VCaP (cell line): Measurements from ENCODE around the gene RGS1.
"Not testable (repeated sequence)": the region's sequence is repeated elsewhere in the genome, so short reads cannot be mapped to it uniquely, and the experiment has no call there.

Experiments used
- H3K27ac ChIP-seq: fragments of 450-650 bp; 2 replicates; pipeline ENCODE4 v1.5.1; 2017
- TF ChIP-seq, protein P1 (sequence below): fragments of 450-650 bp; conservative IDR thresholded peaks from 2 replicates; pipeline ENCODE4 v1.5.1; 2017; ENCODE audit warnings: mild to moderate bottlenecking, moderate library complexity

RGS1 gene, protein sequence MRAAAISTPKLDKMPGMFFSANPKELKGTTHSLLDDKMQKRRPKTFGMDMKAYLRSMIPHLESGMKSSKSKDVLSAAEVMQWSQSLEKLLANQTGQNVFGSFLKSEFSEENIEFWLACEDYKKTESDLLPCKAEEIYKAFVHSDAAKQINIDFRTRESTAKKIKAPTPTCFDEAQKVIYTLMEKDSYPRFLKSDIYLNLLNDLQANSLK

DNA sequence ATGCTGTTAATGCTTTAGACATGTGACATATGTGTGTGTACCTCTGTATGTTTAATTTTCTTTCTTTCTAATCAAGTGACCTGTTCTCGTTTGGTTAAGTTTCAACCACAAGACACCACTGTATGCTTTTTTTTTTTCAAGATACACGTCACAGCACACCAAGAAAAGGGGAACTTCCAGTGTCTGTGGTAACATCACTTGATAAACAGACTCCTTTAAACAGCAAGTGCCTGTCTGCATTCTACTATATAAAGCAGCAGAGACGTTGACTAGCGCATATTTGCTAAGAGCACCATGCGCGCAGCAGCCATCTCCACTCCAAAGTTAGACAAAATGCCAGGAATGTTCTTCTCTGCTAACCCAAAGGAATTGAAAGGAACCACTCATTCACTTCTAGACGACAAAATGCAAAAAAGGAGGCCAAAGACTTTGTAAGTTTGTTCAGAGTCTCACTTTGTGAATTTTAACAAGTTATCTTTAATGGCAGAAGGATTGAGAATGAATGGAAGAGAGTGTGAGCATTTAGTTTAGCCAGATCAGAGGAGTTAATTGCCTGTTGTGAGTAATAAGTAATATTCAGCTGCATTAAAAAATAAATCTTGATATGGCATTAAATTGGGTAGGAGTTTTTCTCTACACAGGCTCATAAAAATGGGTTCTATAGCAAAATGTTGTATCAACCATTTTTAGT lies at the start of gene RGS1:
RGS1 (plus strand) TSS at position 275 of the 691 bp plus-strand sequence; CDS start at position 295, 20 bp downstream.
- TF ChIP-seq, protein P1, sequence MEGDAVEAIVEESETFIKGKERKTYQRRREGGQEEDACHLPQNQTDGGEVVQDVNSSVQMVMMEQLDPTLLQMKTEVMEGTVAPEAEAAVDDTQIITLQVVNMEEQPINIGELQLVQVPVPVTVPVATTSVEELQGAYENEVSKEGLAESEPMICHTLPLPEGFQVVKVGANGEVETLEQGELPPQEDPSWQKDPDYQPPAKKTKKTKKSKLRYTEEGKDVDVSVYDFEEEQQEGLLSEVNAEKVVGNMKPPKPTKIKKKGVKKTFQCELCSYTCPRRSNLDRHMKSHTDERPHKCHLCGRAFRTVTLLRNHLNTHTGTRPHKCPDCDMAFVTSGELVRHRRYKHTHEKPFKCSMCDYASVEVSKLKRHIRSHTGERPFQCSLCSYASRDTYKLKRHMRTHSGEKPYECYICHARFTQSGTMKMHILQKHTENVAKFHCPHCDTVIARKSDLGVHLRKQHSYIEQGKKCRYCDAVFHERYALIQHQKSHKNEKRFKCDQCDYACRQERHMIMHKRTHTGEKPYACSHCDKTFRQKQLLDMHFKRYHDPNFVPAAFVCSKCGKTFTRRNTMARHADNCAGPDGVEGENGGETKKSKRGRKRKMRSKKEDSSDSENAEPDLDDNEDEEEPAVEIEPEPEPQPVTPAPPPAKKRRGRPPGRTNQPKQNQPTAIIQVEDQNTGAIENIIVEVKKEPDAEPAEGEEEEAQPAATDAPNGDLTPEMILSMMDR = no peak
- H3K27ac ChIP-seq = no peak within 1 kb of the TSS

DNA sequence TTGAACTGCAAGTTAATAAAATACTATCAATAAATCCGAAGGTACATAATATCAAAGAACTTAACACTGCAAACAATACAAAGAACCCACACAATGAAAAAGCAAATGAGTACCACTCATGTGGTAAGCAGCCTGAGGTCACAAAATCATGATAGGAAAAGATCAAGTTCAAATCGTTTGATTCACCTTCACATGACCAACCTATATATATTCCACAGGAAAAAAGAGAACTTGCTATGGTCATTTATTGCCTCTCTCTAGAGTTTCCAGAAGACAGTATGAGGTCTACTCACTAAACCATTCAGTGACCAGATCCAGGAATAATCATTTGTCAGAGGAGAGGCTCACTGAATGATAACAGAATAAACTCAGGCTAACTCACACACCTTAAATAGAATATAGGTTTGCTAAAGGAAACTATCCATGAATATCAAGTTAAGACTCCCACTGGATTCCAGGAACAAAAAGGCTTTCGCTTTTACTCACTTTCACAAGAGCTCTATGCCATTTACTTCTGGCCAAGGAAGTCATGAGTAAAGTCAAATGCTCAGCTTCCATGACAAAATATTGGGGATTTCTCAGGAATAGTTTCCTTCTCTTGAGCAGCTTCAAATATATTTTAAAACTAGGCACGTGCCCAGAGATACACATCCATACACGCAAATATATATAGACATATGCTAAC lies 48.3 kb upstream of the RGS1 start:
- TF ChIP-seq, protein P1 = no peak
- no peak overlapping the region for H3K27ac ChIP-seq

DNA sequence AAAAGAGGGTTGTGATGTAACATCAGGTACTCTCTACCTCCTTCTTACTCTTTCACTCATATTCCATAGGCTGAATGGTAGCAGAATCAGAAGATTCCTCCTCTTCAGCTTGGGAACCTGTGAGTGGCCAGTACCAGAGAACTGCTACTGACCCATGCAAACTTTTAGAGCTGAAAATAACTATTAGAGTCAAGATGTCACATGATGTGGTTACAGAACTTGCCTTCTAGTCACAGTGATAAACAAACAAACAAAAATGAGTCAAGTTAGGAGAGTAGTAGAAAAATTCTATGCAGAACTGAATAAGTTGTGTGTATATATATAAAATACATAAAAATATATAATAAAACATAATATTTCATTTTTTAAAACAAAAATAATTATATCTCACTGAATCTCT lies 47.6 kb upstream of the RGS1 start:
- TF ChIP-seq, protein P1 = no peak
- no peak overlapping the region; the same call in 1 of the 2 replicates for H3K27ac ChIP-seq

GRCh38 chr1:192529031-192529755 lies 46.4 kb upstream of the RGS1 start:
- peak overlapping the region; percentile 44 for H3K27ac ChIP-seq
- TF ChIP-seq, protein P1 = no peak

- peak overlapping the region; percentile 44; the same call in 1 of the 2 replicates for H3K27ac ChIP-seq
- TF ChIP-seq, protein P1 = no peak
Measured at GRCh38 chr1:192529811-192530210, 45.8 kb upstream of the RGS1 start.

- TF ChIP-seq, protein P1 = no peak
- no peak overlapping the region for H3K27ac ChIP-seq
Measured at GRCh38 chr1:192530254-192530653, 45.3 kb upstream of the RGS1 start.

DNA sequence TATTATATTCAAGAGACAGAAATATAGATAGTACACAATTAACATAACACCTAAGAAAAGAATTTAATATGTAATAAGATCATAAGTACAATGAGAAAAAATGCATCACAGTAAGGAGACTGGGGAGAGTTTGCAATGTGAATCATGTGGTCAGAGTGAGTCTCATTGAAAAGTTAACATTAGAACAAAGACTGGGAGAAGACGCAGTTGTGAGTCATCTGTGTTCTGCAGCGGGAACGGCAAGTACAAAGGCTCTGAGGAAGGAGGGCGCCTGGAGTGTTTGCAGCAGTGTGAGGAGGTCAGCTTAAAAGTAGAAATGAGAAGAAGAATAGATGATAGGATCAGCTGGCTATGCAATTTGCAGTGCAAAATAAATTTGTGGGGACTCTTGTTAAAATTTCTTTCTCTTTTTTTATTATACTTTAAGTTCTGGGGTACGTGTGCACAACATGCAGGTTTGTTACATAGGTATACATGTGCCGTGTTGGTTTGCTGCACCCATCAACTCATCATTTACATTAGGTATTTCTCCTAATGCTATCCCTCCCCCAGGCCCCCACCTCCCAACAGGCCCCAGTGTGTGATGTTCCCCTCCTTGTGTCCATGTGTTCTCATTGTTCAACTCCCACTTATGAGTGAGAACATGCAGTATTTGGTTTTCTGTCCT lies 44.4 kb upstream of the RGS1 start:
- not testable (repeated sequence) for H3K27ac ChIP-seq
